SW480 (cell line): ENCODE measurements around the gene SPRY4.
"Not testable (repeated sequence)": the region's sequence is repeated elsewhere in the genome, so short reads cannot be mapped to it uniquely, and the experiment has no call there.

ENCODE experiments used
- DNase-seq: peaks from one replicate; pipeline ENCODE4 v3.0.0-alpha.2; 2016; ENCODE audit warnings: low spot score

The SPRY4 gene

GRCh38 chr5:142315096-142315900, 9.5 kb downstream of the SPRY4 start:
- no peak for DNase-seq

- DNase-seq: no peak
Measured at GRCh38 chr5:142314606-142315005, 10.2 kb downstream of the SPRY4 start.

DNA sequence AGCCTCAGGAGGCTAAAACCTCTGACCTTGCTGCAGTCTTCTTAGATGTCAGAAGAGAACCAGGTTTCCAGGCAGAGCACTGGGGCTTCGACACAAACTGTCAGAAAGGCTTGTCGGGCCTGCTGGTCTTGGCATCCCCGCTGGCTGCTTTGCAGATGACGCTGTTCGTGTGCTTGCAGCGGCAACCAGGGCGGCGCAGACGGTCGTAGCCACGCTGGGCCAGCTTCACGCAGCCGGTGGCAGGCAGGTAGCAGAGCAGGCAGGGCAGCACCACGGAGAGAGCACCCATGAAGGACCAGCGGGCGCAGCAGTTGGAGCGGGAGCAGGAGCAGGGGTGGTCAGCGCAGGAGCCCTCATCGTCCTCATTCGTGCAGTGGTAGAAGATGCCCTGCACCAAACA, 10.7 kb downstream of the SPRY4 start:
- DNase-seq: no peak

GRCh38 chr5:142313682-142314081, 11.1 kb downstream of the SPRY4 start:
- no peak for DNase-seq

- no peak for DNase-seq
Measured at GRCh38 chr5:142313275-142313674, 11.5 kb downstream of the SPRY4 start.

DNA sequence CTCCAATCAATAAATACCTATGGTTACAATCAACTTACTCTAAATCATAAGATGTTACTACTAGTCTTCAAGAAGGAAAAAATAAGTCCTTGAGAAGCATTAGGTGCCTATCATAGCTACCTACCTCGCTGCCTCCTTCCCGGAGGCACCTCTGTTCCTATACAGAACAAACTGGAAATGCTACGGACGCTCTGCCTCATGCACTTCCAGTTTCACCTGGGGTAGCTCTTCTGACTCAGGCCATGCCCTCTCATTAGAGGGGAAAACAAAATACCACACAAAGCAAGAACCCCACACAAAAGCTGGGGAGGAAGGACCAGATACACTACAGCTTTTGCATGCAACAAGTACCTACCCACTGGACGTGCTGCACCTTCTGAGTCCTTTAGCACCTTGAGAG, 12.4 kb downstream of the SPRY4 start:
- no peak for DNase-seq

- DNase-seq: no peak
Measured at GRCh38 chr5:142311725-142312124, 13.1 kb downstream of the SPRY4 start.

DNA sequence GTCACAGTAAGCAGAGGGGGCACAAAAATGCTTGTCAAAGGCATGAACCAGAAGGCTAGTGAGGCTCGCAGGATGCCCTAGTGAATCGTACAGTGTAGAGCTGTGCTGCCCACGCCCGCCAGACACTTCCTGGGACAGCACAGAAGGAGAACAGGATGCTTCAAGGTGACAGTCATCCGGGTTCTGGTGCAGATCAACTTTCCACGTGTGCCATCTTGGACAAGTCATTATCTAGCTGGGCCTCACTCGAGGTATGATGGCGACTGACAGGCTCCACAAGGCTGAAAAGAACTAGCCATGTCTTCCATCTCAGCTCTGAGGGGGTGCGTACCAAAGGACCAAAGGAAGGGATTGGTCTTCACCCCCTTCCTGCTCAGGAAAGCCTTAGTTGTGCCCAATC, 14.0 kb downstream of the SPRY4 start:
- no peak for DNase-seq

GRCh38 chr5:142309747-142310318, 15.0 kb downstream of the SPRY4 start:
- no peak for DNase-seq

- DNase-seq: no peak
Measured at GRCh38 chr5:142308358-142308757, 16.5 kb downstream of the SPRY4 start.

DNA sequence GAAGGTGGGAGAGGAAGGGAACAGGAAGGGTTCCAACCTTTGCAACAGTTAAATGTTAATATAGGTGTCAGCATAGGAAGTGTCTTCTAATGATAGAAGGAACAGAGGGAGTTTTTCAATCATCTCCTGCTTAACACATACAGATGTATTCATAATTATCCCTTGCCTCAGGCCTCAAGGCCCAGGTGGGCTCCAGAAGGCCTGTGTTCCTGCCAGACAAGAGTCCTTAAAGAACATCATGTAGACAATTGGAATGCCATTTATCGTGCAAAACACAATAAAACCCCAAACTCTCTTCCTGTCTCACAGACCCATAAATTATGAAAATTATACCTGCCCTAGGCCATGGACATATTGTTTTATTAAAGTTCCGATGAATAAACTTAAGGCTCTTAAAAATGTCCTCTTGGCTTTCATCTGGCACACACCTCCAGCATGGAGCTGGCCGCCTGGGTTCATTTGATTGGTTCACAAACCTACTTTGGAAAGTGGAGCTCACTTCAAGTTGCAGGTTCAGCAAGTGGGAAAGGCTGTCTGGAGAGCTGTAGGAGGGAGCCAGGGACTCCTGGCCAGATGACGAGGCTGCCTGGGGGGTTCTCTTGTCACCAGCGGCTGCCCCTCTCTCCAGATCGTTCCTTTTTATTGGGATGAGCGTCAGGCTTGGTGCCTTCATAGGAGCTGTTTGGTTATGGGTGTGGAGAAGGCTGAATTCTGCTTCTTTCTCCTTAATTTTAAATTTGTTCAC, 17.5 kb downstream of the SPRY4 start:
- DNase-seq: no peak

- DNase-seq: no peak
Measured at GRCh38 chr5:142306077-142306502, 18.7 kb downstream of the SPRY4 start.

DNA sequence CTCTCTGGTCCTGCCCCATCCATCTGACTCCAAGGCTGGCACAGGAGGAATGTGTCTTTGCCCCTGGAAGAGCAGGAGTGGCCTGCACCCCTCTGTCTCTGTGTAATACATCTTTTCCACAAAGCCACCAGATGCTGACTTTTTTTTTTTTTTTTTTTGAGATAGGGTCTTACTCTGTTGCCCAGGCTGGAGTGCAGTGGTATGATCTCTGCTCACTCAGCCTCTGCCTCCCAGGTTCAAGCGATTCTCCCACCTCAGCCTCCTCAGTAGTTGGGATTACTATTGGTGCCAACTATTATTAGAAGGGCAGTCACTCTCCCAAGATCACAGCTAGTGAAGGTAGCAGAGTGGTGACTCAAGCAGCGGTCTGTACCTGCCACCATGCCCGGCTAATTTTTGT, 19.6 kb downstream of the SPRY4 start:
- no peak for DNase-seq

DNA sequence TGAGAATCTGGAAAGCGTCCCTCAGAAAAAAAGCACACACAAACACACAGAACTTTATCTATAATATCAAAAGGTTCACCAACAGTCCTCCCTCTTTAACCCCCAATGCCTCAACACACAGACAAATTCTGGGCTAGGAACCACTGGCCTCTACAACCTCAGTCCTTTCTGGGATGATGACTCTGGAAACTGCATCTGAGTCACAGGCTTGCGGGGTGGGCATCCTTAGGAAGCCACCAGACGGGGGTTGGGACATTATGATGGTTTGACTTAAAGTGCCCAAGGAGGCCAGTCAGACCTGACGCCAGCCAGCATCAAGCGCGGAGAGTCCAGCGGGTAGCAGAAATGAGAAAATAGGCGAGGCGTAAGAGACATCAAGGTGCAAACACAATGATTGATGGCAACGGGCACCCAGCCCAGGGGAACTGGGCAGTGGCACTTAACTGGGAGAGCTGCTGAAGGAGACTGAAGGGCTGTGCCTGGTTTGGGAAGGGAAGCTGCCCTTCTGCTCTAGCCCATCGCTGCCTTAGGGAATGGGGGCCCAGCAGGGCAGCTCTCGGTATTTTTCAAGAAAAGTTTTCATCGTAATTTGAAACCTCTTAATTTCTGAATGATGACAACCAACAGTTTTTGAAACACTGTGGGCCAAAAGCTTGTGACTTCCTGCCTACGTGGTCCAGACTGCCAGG, 20.7 kb downstream of the SPRY4 start:
- no peak for DNase-seq

GRCh38 chr5:142303565-142303964, 21.3 kb downstream of the SPRY4 start:
- DNase-seq: no peak

- DNase-seq: peak; percentile 91
Measured at GRCh38 chr5:142301540-142301939, 23.3 kb downstream of the SPRY4 start.

GRCh38 chr5:142300677-142301076, 24.1 kb downstream of the SPRY4 start:
- no peak for DNase-seq

DNA sequence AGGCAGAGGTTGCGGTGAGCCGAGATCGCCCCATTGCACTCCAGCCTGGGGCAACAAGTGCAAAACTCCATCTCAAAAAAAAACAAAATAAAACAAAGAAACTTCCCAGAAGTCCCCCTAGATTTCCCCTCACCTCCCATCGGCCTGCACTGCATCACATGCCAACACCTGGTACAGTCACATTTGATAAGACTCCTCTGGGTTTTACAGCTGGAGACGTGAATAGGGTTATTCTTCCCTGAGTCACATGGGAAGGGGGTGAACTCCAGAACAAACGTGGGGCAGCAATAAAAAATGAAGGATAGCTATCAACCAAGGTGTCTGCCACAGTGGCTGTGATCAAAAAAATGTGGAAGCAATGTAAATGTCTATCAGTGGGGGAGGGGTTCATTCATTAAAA, 26.0 kb downstream of the SPRY4 start:
- DNase-seq: no peak

GRCh38 chr5:142297786-142298185, 27.0 kb downstream of the SPRY4 start:
- not testable (repeated sequence) for DNase-seq

DNA sequence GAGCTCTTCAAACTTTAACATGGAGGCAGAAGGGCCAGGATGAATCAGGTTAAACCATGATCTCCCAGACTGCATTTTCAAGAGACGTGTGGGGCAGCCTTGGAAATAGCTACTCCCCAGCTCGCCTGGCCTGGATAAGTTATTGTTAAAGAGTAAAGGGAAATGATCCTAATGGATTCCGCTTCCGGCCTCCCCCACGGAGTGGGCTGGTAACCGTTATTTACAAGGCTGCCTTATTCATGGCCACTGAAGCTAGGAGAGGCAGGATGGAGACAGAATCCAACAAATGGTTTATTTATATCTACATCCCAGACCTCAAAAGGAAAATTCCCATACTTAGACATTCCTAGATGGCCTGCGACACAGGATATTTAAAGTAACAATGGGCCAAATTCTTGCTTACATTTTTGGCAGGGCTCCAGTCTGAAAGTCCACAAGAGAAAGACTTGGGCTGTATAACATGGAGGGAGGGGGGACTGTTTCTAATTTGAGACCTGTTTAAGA, 27.9 kb downstream of the SPRY4 start:
- peak; percentile 50 for DNase-seq

DNA sequence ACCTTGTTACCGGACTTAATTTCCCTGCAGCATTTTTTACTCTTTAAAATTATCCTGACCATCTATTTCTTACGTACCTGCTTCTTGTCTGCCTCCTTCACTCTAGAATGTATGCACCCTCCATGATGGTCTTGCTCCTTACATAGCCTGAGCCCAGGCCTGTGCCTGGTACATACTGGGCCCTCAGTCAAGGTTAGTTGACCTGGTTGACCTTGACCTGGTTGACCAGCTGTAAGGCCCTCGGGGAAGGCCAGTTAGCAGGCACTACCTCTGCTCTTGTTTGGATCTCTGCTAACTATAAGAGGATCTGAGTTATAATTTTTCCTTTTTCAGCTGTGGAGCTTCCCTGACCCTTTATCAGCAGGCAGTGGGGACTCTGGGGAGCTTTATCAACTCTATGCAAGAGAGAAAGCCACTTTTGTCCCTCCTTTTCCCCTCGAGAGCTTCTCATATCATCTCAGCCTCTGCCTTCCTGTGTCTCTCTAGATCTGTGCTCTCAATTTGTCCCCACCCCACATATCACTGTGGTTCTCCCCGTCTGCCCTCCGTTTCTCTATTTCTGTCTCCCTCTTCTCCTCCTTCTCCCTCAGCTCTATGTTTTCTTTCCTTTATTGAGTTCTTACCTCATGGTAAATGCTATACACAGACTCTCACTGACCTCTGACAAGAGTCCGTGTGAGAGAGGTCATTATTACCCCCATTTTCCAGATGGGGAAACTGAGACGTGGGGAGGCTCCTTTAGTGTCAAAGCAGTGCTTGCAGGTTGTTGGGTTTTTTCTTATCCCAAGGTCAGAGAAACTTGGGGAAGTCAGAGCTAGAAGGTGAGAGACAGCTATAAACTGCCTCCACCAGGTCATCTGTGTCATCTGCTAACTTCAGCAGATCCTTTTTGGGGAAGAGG, 28.6 kb downstream of the SPRY4 start:
- no peak for DNase-seq
